ENCODE results near the gene WNK2.

DNA sequence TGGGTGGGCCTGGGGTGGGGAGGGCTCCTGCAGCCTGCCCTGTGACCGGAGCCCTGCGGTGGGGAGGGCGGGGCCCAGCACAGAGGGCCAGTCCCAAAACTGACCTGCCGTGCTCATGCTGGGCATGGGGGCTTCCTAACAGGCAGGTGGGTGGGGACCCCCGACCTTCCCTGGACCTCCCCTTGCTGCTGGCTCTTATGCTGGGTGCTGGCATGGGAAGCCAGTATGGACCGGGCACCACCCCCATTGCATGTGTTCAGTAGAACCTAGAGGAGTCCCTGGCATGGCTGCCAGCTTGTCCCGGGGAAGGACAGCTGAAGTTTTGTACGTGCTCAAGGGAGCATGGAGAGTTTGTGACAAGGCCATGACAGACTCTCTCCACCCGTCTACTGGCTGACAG, 37.1 kb downstream of the WNK2 start:
- TF ChIP-seq, protein P1, sequence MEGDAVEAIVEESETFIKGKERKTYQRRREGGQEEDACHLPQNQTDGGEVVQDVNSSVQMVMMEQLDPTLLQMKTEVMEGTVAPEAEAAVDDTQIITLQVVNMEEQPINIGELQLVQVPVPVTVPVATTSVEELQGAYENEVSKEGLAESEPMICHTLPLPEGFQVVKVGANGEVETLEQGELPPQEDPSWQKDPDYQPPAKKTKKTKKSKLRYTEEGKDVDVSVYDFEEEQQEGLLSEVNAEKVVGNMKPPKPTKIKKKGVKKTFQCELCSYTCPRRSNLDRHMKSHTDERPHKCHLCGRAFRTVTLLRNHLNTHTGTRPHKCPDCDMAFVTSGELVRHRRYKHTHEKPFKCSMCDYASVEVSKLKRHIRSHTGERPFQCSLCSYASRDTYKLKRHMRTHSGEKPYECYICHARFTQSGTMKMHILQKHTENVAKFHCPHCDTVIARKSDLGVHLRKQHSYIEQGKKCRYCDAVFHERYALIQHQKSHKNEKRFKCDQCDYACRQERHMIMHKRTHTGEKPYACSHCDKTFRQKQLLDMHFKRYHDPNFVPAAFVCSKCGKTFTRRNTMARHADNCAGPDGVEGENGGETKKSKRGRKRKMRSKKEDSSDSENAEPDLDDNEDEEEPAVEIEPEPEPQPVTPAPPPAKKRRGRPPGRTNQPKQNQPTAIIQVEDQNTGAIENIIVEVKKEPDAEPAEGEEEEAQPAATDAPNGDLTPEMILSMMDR (IDR thresholded peaks at IDR 0.05; ENCODE audit: insufficient read depth, low read length), result no peak
- TF ChIP-seq POLR2AphosphoS5 (IDR thresholded peaks at IDR 0.05; ENCODE audit: low read depth) (no peak), GABPA (IDR thresholded peaks at IDR 0.05; ENCODE audit: low read depth) (no peak)

Data from HL-60 (cell line).